Gastrocnemius medialis (tissue), 4 donors: ENCODE results near the gene USP36.

Experiments used
- CTCF ChIP-seq, 5 experiments: fragments of 450-650 bp in 3 of 5; fragments of 200-600 bp in 2 of 5; sonication (generic) in 2 of 5; IDR thresholded peaks in 4 of 5; conservative IDR thresholded peaks in 1 of 5; 1 replicate in 4 of 5; 2 replicates in 1 of 5; pipeline ENCODE4 v1.5.1; 2016 to 2019; ENCODE audit warnings: antibody characterized with exemption in 5 of 5, mild to moderate bottlenecking in 3 of 5, moderate library complexity in 3 of 5
- POLR2A ChIP-seq, 2 donors: fragments of 450-650 bp; IDR thresholded peaks; one replicate each; pipeline ENCODE4 v1.6.1; 2017; ENCODE audit warnings: antibody characterized with exemption in 2 of 2, mild to moderate bottlenecking in 2 of 2, moderate library complexity in 2 of 2

GRCh38 chr17:78771758-78772382 lies 68.7 kb downstream of the USP36 start:
- no peak for TF ChIP-seq CTCF (IDR thresholded peaks at IDR 0.05 in 4 of 5, conservative IDR thresholded peaks at IDR 0.05 in 1 of 5)
- no peak for TF ChIP-seq POLR2A (IDR thresholded peaks at IDR 0.05)
